ENCODE measurements around the gene PID1. TPM values are rescaled to one million over a fixed set of nuclear protein-coding genes. Genes with fewer than 3 reads are reported as not detected.

The PID1 gene
- total and polyA plus RNA-seq, 4 donors = 13.3 to 52.0 (median 45.7) TPM

GRCh38 chr2:229181641-229182040 is 89.4 kb downstream of the PID1 start:
- H3K4me1 ChIP-seq (ENCODE audit: control insufficient read depth in 4 of 4, insufficient read depth in 4 of 4, low read length in 3 of 4) = peaks cover 6 to 25% (median 18%) of the 10 kb centered on the region in 4 donors
- no peaks in the 10 kb centered on the region for H3K27me3 ChIP-seq (ENCODE audit: control insufficient read depth in 4 of 4, insufficient read depth in 4 of 4, low read length in 3 of 4)
- H3K4me3 ChIP-seq (ENCODE audit: low read depth in 1 of 3, low read length in 3 of 3) = no peak overlapping the region
- no peak for DNase-seq (ENCODE audit: low spot score)
- no peak overlapping the region for H3K27ac ChIP-seq (ENCODE audit: low read depth in 1 of 2, low read length in 2 of 2)
- TF ChIP-seq YY1 (IDR thresholded peaks at IDR 0.05) (no peak), CTCF (IDR thresholded peaks at IDR 0.05; ENCODE audit: low read depth, low read length, missing input control) (no peak), HNF4A (conservative IDR thresholded peaks at IDR 0.05) (no peak), NR2F2 (IDR thresholded peaks at IDR 0.05) (no peak), SP1 (IDR thresholded peaks at IDR 0.05) (no peak), MAX (IDR thresholded peaks at IDR 0.05) (no peak), ZBTB33 (IDR thresholded peaks at IDR 0.05) (no peak), RAD21 (IDR thresholded peaks at IDR 0.05) (no peak), ATF3 (IDR thresholded peaks at IDR 0.05) (no peak), RXRA (IDR thresholded peaks at IDR 0.05) (no peak), JUND (IDR thresholded peaks at IDR 0.05) (no peak), GABPA (IDR thresholded peaks at IDR 0.05 in 1 of 2, conservative IDR thresholded peaks at IDR 0.05 in 1 of 2) (no peak), FOXA2 (IDR thresholded peaks at IDR 0.05) (no peak)
- no peak overlapping the region for H3K9ac ChIP-seq (ENCODE audit: low read depth in 1 of 2, low read length in 2 of 2)
- peaks cover 0 to 5% (median under 1%) of the 10 kb centered on the region in 4 donors for H3K36me3 ChIP-seq (ENCODE audit: control insufficient read depth in 4 of 4, insufficient read depth in 3 of 4, low read depth in 1 of 4, low read length in 3 of 4)
- H3K9me3 ChIP-seq (ENCODE audit: control insufficient read depth in 4 of 4, low read length in 3 of 4) = no peaks in the 10 kb centered on the region

GRCh38 chr2:229180658-229181057 is 90.4 kb downstream of the PID1 start:
- H3K4me3 ChIP-seq (ENCODE audit: low read depth in 1 of 3, low read length in 3 of 3) = no peak overlapping the region
- H3K27ac ChIP-seq (ENCODE audit: low read depth in 1 of 2, low read length in 2 of 2) = peak overlapping the region in 1 of 2 donors; percentile 16
- H3K27me3 ChIP-seq (ENCODE audit: control insufficient read depth in 4 of 4, insufficient read depth in 4 of 4, low read length in 3 of 4) = no peaks in the 10 kb centered on the region
- H3K9ac ChIP-seq (ENCODE audit: low read depth in 1 of 2, low read length in 2 of 2) = no peak overlapping the region
- H3K9me3 ChIP-seq (ENCODE audit: control insufficient read depth in 4 of 4, low read length in 3 of 4) = no peaks in the 10 kb centered on the region
- TF ChIP-seq SP1 (IDR thresholded peaks at IDR 0.05) (no peak), REST (IDR thresholded peaks at IDR 0.05) (no peak), GABPA (IDR thresholded peaks at IDR 0.05 in 1 of 2, conservative IDR thresholded peaks at IDR 0.05 in 1 of 2) (no peak), HNF4A (conservative IDR thresholded peaks at IDR 0.05) (no peak), FOXA1 (IDR thresholded peaks at IDR 0.05) (no peak), HNF4G (IDR thresholded peaks at IDR 0.05) (no peak), ATF3 (IDR thresholded peaks at IDR 0.05) (no peak), YY1 (IDR thresholded peaks at IDR 0.05) (no peak), NR2F2 (IDR thresholded peaks at IDR 0.05) (no peak), ZBTB33 (IDR thresholded peaks at IDR 0.05) (no peak), RAD21 (IDR thresholded peaks at IDR 0.05) (no peak), EGR1 (IDR thresholded peaks at IDR 0.05; ENCODE audit: low read depth in 2 of 2) (no peak), JUND (IDR thresholded peaks at IDR 0.05) (no peak), RXRA (IDR thresholded peaks at IDR 0.05) (no peak), MAX (IDR thresholded peaks at IDR 0.05) (no peak), FOXA2 (IDR thresholded peaks at IDR 0.05) (no peak)
- 97% methylated on average over 26 of the region's 26 CpGs for WGBS
- peaks cover 6 to 25% (median 18%) of the 10 kb centered on the region in 4 donors for H3K4me1 ChIP-seq (ENCODE audit: control insufficient read depth in 4 of 4, insufficient read depth in 4 of 4, low read length in 3 of 4)
- H3K36me3 ChIP-seq (ENCODE audit: control insufficient read depth in 4 of 4, insufficient read depth in 3 of 4, low read depth in 1 of 4, low read length in 3 of 4) = peaks cover 0 to 5% (median under 1%) of the 10 kb centered on the region in 4 donors
- DNase-seq (ENCODE audit: low spot score) = no peak
